CD4-positive, alpha-beta memory T cell (primary cell): ENCODE data around the gene PTGES. TPM values are rescaled to one million over a fixed set of nuclear protein-coding genes. Genes with fewer than 3 reads are reported as not detected.

Source experiments
- CTCF ChIA-PET: fragments of 350-600 bp; sonication (Branson Sonifier 250); formaldehyde crosslinking; loops from one replicate; lab custom pipeline; 2021; ENCODE audit warnings: inconsistent platforms; ENCODE audit not compliant: partially characterized antibody; lab: Charles Lee
- POLR2A ChIA-PET: fragments of 350-600 bp; sonication (Branson Sonifier 250); formaldehyde crosslinking; loops from one replicate; lab custom pipeline; 2021; ENCODE audit not compliant: partially characterized antibody; lab: Charles Lee
- DNase-seq, 5 donors: peaks; one replicate each; pipeline versions ENCODE4 v3.0.0 to v3.0.0-alpha.2; 2020 to 2022; ENCODE audit warnings: mixed read lengths in 1 of 5
- H3K27ac ChIP-seq: one replicate; pipeline ENCODE4 v1.7.0; 2013; ENCODE audit warnings: low read depth, low read length
- H3K27me3 ChIP-seq: 2 replicates; pipeline ENCODE4 v1.7.0; 2013; ENCODE audit warnings: mild to moderate bottlenecking, low read length, moderate library complexity; ENCODE audit not compliant: insufficient read depth
- H3K36me3 ChIP-seq: 2 replicates; pipeline ENCODE4 v1.7.0; 2013; ENCODE audit warnings: mild to moderate bottlenecking, low read length, moderate library complexity; ENCODE audit not compliant: insufficient read depth
- H3K4me1 ChIP-seq: 2 replicates; pipeline ENCODE4 v1.7.0; 2013; ENCODE audit warnings: mild to moderate bottlenecking, low read length, moderate library complexity; ENCODE audit not compliant: insufficient read depth
- H3K4me3 ChIP-seq, 2 donors: one replicate each; pipeline ENCODE4 v1.7.0; 2013; ENCODE audit warnings: low read length in 2 of 2, mild to moderate bottlenecking in 1 of 2
- H3K9me3 ChIP-seq, 2 donors: one replicate each; pipeline ENCODE4 v1.7.0; 2013; ENCODE audit warnings: low read length in 2 of 2, control low read depth in 1 of 2; ENCODE audit not compliant: control insufficient read depth in 1 of 2
- H3K27ac Mint-ChIP-seq, 7 donors: one replicate each; pipeline ENCODE4 v1.8.0; 2020 to 2021; ENCODE audit warnings: mixed read lengths in 7 of 7, mild to moderate bottlenecking in 6 of 7, inconsistent platforms in 3 of 7, moderate library complexity in 3 of 7
- H3K27me3 Mint-ChIP-seq, 2 donors: one replicate each; pipeline ENCODE4 v1.8.0; 2020 to 2021; ENCODE audit warnings: mixed read lengths in 2 of 2
- H3K36me3 Mint-ChIP-seq, 2 donors: one replicate each; pipeline ENCODE4 v1.8.0; 2020 to 2021; ENCODE audit warnings: mixed read lengths in 2 of 2, inconsistent platforms in 1 of 2, mild to moderate bottlenecking in 1 of 2
- H3K4me1 Mint-ChIP-seq, 4 donors: one replicate each; pipeline ENCODE4 v1.8.0; 2020 to 2021; ENCODE audit warnings: mixed read lengths in 4 of 4, mild to moderate bottlenecking in 1 of 4
- H3K4me3 Mint-ChIP-seq, 8 donors: one replicate each; pipeline ENCODE4 v1.8.0; 2020 to 2021; ENCODE audit warnings: mixed read lengths in 8 of 8, mild to moderate bottlenecking in 7 of 8, moderate library complexity in 6 of 8, inconsistent platforms in 3 of 8
- H3K9me3 Mint-ChIP-seq, 8 donors: one replicate each; pipeline ENCODE4 v1.8.0; 2020 to 2021; ENCODE audit warnings: mixed read lengths in 8 of 8, mild to moderate bottlenecking in 5 of 8, inconsistent platforms in 3 of 8, moderate library complexity in 1 of 8
- intact Hi-C: fragments of 100-400 bp; cut with micrococcal nuclease; formaldehyde crosslinking; loops from one replicate; pipeline ENCODE4 v1.15.1; 2023
- polyA plus RNA-seq, 2 donors: library from polyadenylated mRNA; unstranded; fragments of 300-500 nt; fragmentation: Illumina TruSeq; gene quantifications; one replicate each; pipeline ENCODE4 v1.2.3, GENCODE V29; 2021
- total RNA-seq, 2 experiments: library from RNA; stranded (reverse); gene quantifications; one replicate each; pipeline ENCODE4 v1.2.3, GENCODE V29; 2021

The PTGES gene
- total and polyA plus RNA-seq, 4 experiments from 2014 or later: not detected

DNA sequence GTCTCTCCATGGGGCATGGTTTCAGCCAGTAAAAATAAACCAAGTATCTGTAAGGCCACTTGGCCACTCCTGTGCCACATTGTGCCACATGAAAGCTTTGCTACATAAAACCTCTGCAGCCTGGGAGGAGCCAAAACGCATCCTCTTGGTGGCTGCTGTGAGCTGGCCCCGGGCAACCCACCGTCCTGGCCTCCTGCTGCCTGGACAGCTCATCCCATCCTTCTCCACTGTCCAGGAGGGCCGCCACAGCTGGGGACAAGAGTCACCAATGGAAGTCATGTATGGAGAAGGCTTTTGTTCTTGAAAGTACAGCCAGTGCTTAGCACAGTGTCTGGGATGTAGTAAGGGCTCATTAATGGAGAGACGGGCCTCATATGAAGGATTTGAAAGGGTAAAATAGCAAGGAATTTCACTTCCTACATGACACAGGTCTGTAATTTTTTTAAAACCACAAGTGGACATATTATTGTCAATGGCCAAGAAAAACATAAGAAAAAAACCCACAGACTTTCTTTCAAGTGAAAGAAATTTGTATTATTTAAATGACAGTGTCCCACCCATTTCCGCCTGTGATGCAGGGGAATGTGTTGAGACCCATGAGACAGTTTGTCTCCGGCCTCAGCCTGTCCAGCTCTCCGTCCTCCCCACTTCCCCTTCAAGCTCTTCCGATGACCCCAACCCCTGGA lies 6.6 kb downstream of the PTGES start:
- H3K4me1 Mint-ChIP-seq: no peaks in the 10 kb centered on the region
- POLR2A ChIA-PET: interaction anchor here (1.0 to 1.1 kb wide), 2 partner anchors 8 to 9 kb away, joined by 3 to 4 read pairs; no protein-coding TSS in a partner anchor

DNA sequence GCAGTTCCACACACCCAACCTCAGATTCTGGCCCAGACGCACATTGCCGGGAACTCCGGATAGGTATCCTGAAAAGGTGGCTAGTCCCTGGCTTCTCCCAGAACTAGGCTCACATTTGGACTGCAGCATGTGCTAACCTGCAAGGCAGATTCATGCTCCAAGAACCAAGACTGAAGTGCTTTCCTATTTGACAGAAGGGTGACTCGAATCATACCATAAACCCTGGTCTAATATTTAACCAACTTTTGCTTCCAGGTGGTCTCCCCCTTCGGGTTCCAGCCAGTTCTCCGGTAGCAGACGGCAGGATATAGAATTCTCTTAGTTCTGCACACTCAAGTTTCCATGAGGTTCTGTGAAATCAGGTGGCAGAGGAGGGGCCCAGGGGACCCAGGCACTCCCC lies 7.6 kb downstream of the PTGES start:
- Mint-ChIP-seq H3K4me3 (no peak overlapping the region), H3K36me3 (no peaks in the 10 kb centered on the region), H3K27me3 (no peaks in the 10 kb centered on the region), H3K27ac (no peak overlapping the region), H3K4me1 (no peaks in the 10 kb centered on the region), H3K9me3 (no peaks in the 10 kb centered on the region)
- H3K4me3 ChIP-seq: no peak overlapping the region
- no peak overlapping the region for H3K27ac ChIP-seq
- no peaks in the 10 kb centered on the region for H3K4me1 ChIP-seq
- intact Hi-C loops: no loop called here
- no peak for DNase-seq
- ChIA-PET POLR2A (no interaction called here), CTCF (interaction anchor here (0.5 to 1.7 kb wide), 4 partner anchors 8 to 498 kb away, joined by 3 to 7 read pairs (median 4); no protein-coding TSS in a partner anchor)
- H3K27me3 ChIP-seq: no peaks in the 10 kb centered on the region
- no peaks in the 10 kb centered on the region for H3K36me3 ChIP-seq
- H3K9me3 ChIP-seq: no peaks in the 10 kb centered on the region

More for the DNA sequence above, 6.6 kb downstream of the PTGES start:
- no peaks in the 10 kb centered on the region for H3K27me3 ChIP-seq
- no peak overlapping the region for H3K27ac ChIP-seq
- no peaks in the 10 kb centered on the region for H3K27me3 Mint-ChIP-seq
- intact Hi-C loops: no loop called here
- H3K36me3 ChIP-seq: no peaks in the 10 kb centered on the region
- DNase-seq: no peak
- no peak overlapping the region for H3K27ac Mint-ChIP-seq
- H3K9me3 ChIP-seq: no peaks in the 10 kb centered on the region
- CTCF ChIA-PET: interaction anchor here (0.7 to 1.7 kb wide), 3 partner anchors 9 to 497 kb away, joined by 3 to 7 read pairs (median 3); no protein-coding TSS in a partner anchor
- no peaks in the 10 kb centered on the region for H3K4me1 ChIP-seq
- H3K36me3 Mint-ChIP-seq: no peaks in the 10 kb centered on the region
- H3K4me3 Mint-ChIP-seq: no peak overlapping the region
- no peaks in the 10 kb centered on the region for H3K9me3 Mint-ChIP-seq
- no peak overlapping the region for H3K4me3 ChIP-seq

DNA sequence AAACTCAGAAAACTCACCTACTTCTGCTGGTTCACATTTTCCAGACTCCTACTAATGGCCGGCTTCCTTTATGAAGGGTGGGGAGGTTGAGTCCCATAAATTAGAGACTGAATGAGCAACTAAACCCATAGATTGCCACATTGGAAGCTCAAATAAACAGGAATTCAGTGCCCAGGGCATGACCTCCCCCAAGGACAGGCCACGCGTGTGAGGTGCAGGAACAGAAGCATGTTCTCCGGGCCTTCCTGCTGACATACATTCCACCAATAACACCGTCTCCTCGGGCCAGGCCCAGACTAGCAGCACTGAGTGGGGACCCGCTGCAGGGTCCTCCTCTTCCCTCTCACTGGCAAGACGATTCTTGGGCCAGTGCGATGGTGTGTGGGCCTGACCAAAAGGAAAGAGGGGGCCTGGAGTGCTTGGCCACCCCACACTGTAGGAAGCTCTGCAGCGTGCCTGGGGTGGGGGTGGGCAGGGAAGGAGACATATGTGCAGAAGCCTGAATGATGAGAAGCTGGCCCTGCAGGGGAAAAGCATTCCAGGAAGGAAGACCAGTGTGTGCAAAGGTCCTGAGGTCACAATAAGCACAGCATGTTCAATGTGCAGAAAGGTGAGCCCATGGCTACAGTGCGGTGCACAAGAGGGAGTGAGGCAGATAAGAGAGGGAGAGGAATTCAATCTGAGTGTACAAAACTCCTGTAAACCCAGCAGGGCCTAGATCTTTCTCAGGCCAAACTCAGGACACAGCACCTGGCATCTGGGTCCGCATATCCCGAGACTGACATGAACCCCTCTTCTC lies 12.0 kb downstream of the PTGES start:
- DNase-seq: no peak
- Mint-ChIP-seq H3K27me3 (peaks cover 0 to 2% of the 10 kb centered on the region in 2 donors), H3K36me3 (no peaks in the 10 kb centered on the region), H3K4me1 (peaks cover 5 to 13% (median 10%) of the 10 kb centered on the region in 4 donors), H3K9me3 (no peaks in the 10 kb centered on the region), H3K27ac (peak overlapping the region in 1 of 7 donors; percentile 35), H3K4me3 (no peak overlapping the region)
- ChIA-PET CTCF (interaction anchor here (6.8 kb wide), 1 partner anchor 13 kb away, joined by 55 read pairs; no protein-coding TSS in a partner anchor), POLR2A (no interaction called here)
- Histone ChIP-seq H3K4me3 (no peak overlapping the region), H3K9me3 (no peaks in the 10 kb centered on the region), H3K27me3 (no peaks in the 10 kb centered on the region), H3K36me3 (no peaks in the 10 kb centered on the region), H3K27ac (no peak overlapping the region), H3K4me1 (peaks cover 13% of the 10 kb centered on the region)
- intact Hi-C loops: no loop called here

DNA sequence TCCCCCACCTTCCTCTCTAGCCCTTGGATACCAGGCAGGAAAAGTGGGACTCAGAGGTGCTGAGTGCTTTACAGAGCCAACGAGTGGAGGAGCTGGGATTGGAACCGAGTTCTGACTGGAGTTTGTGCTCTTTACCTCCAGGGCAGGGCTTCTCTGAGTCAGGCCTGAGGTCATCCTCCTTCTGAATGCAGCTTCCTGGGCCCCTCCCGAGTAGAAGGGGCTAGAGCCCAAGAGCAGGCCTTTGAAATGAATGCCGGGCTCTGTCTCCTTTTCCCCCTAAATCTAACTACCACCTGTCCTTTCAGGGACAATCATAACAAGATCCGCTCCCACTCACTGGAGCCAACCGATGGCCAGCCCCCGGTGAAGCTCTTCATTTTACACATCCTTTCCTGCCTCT lies 12.7 kb downstream of the PTGES start:
- Histone ChIP-seq H3K4me3 (no peak overlapping the region), H3K27ac (no peak overlapping the region), H3K9me3 (no peaks in the 10 kb centered on the region), H3K36me3 (no peaks in the 10 kb centered on the region), H3K27me3 (no peaks in the 10 kb centered on the region), H3K4me1 (peaks cover 13% of the 10 kb centered on the region)
- ChIA-PET POLR2A (no interaction called here), CTCF (interaction anchor here (4.8 to 6.8 kb wide), 2 partner anchors 13 to 44 kb away, joined by 55 to 77 read pairs; no protein-coding TSS in a partner anchor)
- Mint-ChIP-seq H3K4me1 (peaks cover 5 to 13% (median 10%) of the 10 kb centered on the region in 4 donors), H3K27me3 (peaks cover 0 to 2% of the 10 kb centered on the region in 2 donors), H3K4me3 (peak overlapping the region in 1 of 8 donors; percentile 39), H3K36me3 (no peaks in the 10 kb centered on the region), H3K27ac (no peak overlapping the region), H3K9me3 (no peaks in the 10 kb centered on the region)
- intact Hi-C loops: no loop called here
- DNase-seq: no peak

DNA sequence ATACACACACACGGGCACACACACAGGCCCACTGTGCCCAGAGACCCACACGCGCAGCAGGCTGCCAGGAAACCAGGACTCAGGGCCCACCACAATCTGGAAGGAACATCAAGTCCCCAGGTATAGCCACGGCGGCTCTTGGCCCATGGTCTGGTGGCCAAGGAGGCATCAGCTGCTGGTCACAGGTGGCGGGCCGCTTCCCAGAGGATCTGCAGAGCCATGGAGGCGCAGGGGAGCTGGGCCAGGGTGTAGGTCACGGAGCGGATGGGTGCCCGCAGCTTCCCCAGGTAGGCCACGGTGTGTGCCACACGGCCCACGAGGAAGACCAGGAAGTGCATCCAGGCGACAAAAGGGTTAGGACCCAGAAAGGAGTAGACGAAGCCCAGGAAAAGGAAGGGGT lies 13.4 kb downstream of the PTGES start:
- no peaks in the 10 kb centered on the region for H3K9me3 Mint-ChIP-seq
- H3K4me3 Mint-ChIP-seq: peak overlapping the region in 4 of 8 donors; percentile 39 to 58 (median 47)
- H3K27ac ChIP-seq: no peak overlapping the region
- H3K36me3 Mint-ChIP-seq: no peaks in the 10 kb centered on the region
- H3K27me3 Mint-ChIP-seq: peaks cover 0 to 2% of the 10 kb centered on the region in 2 donors
- ChIA-PET POLR2A (no interaction called here), CTCF (interaction anchor here (2.4 to 6.8 kb wide), 6 partner anchors 12 to 368 kb away, joined by 7 to 77 read pairs (median 26); no protein-coding TSS in a partner anchor)
- peaks cover 5 to 13% (median 10%) of the 10 kb centered on the region in 4 donors for H3K4me1 Mint-ChIP-seq
- peaks cover 13% of the 10 kb centered on the region for H3K4me1 ChIP-seq
- intact Hi-C loops: loop anchor here (5.0 kb wide), 1 partner anchor 503 kb away; no protein-coding TSS in a partner anchor
- H3K27me3 ChIP-seq: no peaks in the 10 kb centered on the region
- no peaks in the 10 kb centered on the region for H3K36me3 ChIP-seq
- no peak overlapping the region for H3K4me3 ChIP-seq
- H3K9me3 ChIP-seq: no peaks in the 10 kb centered on the region
- DNase-seq: no peak
- peak overlapping the region in 1 of 7 donors; percentile 53 for H3K27ac Mint-ChIP-seq

DNA sequence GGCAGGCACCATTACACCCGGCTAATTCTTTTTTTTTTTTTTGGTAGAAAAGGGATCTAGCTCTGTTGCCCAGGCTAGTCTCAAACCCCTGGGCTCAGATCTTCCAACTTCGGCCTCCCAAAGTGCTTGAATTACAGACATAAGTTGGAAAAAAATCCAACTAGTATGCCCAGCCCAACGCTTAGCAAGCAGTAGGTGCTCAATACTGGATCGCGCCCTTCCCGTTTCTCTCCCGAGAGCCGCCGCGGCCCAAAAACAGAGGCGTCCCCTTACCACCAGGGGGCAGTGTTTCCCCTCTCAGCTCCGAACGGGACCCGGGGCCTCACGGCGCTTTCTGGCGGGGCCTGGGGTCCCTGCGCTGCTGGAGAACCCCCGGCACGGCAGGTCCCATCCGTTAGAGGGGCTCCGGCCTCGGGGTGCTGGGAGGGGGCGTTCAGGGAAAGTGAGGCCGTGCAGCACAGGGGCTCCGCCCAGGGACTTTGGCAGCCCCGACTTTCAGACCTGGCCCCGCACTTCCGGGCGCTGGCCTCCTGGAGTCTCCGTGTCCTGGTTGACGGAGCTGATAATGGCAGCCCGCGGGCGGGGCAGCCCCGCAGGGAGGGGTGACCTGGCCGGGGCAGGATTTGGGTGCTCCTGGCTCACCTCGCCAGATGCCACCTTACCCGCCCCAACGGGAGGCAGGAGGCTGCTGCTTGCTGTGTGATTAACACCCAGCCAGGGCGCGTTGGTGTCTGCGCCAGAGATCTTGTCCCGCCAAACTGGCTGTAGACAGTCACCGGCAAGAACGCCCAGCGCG lies 15.2 kb downstream of the PTGES start:
- peaks cover 5 to 13% (median 10%) of the 10 kb centered on the region in 4 donors for H3K4me1 Mint-ChIP-seq
- CTCF ChIA-PET: interaction anchor here (0.6 to 6.8 kb wide), 29 partner anchors 8 to 624 kb away, joined by 3 to 77 read pairs (median 4); partner anchors contain the start of gene IER5L

More for the DNA sequence above, 15.2 kb downstream of the PTGES start:
- intact Hi-C loops: loop anchor here (1.0 to 5.0 kb wide), 3 partner anchors 46 to 505 kb away; no protein-coding TSS in a partner anchor
- H3K36me3 Mint-ChIP-seq: no peaks in the 10 kb centered on the region
- H3K9me3 ChIP-seq: no peaks in the 10 kb centered on the region
- peaks cover 0 to 2% of the 10 kb centered on the region in 2 donors for H3K27me3 Mint-ChIP-seq
- POLR2A ChIA-PET: interaction anchor here (0.6 to 2.0 kb wide), 21 partner anchors 8 to 626 kb away, joined by 3 to 11 read pairs (median 4); partner anchors contain the start of genes C9orf78, NTMT1, PTPA and TOR1B
- H3K36me3 ChIP-seq: no peaks in the 10 kb centered on the region
- H3K4me3 Mint-ChIP-seq: peak overlapping the region; percentile 76 to 86 (median 80)
- H3K27ac Mint-ChIP-seq: peak overlapping the region; percentile 44 to 95 (median 73)
- peak overlapping the region; percentile 65 for H3K27ac ChIP-seq
- DNase-seq: peak; percentile 81 to 90 (median 84)
- peaks cover 13% of the 10 kb centered on the region for H3K4me1 ChIP-seq
- H3K27me3 ChIP-seq: no peaks in the 10 kb centered on the region
- peak overlapping the region; percentile 66 to 69 for H3K4me3 ChIP-seq
- no peaks in the 10 kb centered on the region for H3K9me3 Mint-ChIP-seq
